22Rv1 (cell line): Measurements from ENCODE around the gene CMIP.

Experiments
- ZFX ChIP-seq: fragments of 450-650 bp; IDR thresholded peaks from 2 replicates; pipeline ENCODE4 v1.6.1; 2017; ENCODE audit warnings: antibody characterized with exemption, borderline replicate concordance
- TF ChIP-seq, protein P1 (sequence below): fragments of 450-650 bp; IDR thresholded peaks from 2 replicates; pipeline ENCODE4 v1.5.1; 2017; ENCODE audit warnings: mild to moderate bottlenecking

DNA sequence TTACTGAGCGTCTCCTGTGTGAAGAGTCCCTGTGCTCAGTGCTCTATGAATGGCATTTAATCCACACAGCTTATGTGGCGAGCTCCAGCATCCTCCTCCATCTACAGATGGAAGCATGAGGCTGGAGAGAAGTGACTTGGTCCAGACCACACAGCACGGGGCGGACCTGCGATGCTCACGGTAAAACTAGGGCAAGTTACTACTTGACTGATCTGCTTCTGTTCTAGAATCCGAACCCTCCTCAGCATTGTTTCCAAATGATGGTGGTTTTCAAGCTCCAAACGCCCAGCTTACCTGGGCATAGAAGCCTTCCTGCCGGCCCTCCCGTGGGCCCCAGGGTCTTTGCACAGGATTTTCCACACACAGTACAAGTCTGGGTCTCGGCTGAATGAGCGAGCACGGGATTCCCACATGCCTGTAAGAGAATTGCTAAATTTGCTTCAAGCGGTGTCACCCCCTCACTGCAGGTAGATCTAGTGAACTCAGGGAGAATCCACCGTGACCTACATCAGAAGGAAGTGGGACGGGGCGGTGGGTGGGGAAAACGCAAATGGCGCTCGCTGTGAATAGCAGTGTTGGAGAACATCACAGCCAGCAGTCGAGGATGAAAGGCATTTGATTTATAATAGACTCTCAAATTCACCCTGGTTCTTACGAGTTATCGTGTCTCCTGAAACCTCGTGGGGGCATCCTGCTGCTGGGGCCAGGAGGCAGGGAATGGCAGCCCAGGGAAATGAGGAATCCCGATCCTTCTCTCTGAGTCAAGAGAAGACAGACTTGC lies 101.1 kb downstream of the CMIP start:
- TF ChIP-seq, protein P1, sequence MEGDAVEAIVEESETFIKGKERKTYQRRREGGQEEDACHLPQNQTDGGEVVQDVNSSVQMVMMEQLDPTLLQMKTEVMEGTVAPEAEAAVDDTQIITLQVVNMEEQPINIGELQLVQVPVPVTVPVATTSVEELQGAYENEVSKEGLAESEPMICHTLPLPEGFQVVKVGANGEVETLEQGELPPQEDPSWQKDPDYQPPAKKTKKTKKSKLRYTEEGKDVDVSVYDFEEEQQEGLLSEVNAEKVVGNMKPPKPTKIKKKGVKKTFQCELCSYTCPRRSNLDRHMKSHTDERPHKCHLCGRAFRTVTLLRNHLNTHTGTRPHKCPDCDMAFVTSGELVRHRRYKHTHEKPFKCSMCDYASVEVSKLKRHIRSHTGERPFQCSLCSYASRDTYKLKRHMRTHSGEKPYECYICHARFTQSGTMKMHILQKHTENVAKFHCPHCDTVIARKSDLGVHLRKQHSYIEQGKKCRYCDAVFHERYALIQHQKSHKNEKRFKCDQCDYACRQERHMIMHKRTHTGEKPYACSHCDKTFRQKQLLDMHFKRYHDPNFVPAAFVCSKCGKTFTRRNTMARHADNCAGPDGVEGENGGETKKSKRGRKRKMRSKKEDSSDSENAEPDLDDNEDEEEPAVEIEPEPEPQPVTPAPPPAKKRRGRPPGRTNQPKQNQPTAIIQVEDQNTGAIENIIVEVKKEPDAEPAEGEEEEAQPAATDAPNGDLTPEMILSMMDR = no peak
- no peak for TF ChIP-seq ZFX
